Testis (tissue), 2 donors: Measurements from ENCODE around the gene ZBTB46.

ENCODE experiments used
- CTCF ChIP-seq, 3 experiments: fragments of 450-650 bp in 2 of 3; fragments of 200-600 bp in 1 of 3; sonication (generic) in 1 of 3; IDR thresholded peaks; one replicate each; pipeline ENCODE4 v1.5.1; 2016 to 2019; ENCODE audit warnings: antibody characterized with exemption in 3 of 3, mild to moderate bottlenecking in 2 of 3, moderate library complexity in 1 of 3
- POLR2A ChIP-seq: fragments of 450-650 bp; IDR thresholded peaks from one replicate; pipeline ENCODE4 v1.6.1; 2017; ENCODE audit warnings: antibody characterized with exemption, mild to moderate bottlenecking, moderate library complexity

GRCh38 chr20:63705232-63706026 is 125.6 kb downstream of the ZBTB46 start:
- TF ChIP-seq CTCF (IDR thresholded peaks at IDR 0.05) (no peak), POLR2A (no peak)
